Esophagus squamous epithelium (tissue), 4 donors: Measurements from ENCODE around the gene OTOG.

Experiments
- POLR2A ChIP-seq, 4 donors: fragments of 450-650 bp; IDR thresholded peaks; one replicate each; pipeline ENCODE4 v1.6.1; 2017; ENCODE audit warnings: antibody characterized with exemption in 4 of 4, mild to moderate bottlenecking in 4 of 4, moderate library complexity in 3 of 4
- TF ChIP-seq, protein P1 (sequence below), 6 experiments: fragments of 450-650 bp in 4 of 6; fragments of 200-600 bp in 2 of 6; sonication (generic) in 2 of 6; IDR thresholded peaks; one replicate each; pipeline ENCODE4 v1.5.1; 2016 to 2019; ENCODE audit warnings: antibody characterized with exemption in 6 of 6, mild to moderate bottlenecking in 4 of 6, moderate library complexity in 4 of 6

DNA sequence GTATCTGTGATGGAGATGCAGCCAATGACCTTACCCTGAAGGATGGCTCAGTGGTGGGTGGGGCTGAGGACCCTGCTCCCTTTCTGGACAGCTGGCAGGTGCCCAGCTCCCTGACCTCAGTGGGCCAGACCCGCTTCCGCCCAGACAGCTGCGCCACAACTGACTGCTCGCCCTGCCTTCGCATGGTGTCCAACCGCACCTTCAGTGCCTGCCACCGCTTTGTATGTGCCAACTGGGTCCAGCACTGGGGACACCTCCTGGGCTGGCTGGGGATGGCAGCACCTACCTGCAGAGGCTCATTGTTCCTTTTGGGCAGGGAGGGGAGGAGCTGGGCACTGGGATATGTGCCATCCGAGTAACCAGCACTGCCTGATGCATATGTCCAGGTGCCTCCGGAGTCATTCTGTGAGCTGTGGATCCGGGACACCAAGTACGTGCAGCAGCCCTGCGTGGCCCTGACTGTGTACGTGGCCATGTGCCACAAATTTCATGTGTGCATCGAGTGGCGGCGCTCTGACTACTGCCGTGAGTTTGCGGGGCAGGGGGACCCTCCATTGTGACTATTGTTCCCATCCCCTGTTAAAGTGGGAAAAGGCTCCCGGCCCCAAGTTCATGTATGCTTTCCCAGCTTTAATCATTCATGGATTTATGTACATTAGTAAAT, 84.8 kb downstream of the OTOG start:
- TF ChIP-seq, protein P1, sequence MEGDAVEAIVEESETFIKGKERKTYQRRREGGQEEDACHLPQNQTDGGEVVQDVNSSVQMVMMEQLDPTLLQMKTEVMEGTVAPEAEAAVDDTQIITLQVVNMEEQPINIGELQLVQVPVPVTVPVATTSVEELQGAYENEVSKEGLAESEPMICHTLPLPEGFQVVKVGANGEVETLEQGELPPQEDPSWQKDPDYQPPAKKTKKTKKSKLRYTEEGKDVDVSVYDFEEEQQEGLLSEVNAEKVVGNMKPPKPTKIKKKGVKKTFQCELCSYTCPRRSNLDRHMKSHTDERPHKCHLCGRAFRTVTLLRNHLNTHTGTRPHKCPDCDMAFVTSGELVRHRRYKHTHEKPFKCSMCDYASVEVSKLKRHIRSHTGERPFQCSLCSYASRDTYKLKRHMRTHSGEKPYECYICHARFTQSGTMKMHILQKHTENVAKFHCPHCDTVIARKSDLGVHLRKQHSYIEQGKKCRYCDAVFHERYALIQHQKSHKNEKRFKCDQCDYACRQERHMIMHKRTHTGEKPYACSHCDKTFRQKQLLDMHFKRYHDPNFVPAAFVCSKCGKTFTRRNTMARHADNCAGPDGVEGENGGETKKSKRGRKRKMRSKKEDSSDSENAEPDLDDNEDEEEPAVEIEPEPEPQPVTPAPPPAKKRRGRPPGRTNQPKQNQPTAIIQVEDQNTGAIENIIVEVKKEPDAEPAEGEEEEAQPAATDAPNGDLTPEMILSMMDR (IDR thresholded peaks at IDR 0.05): no peak
- no peak for TF ChIP-seq POLR2A (IDR thresholded peaks at IDR 0.05)
